Purkinje cell (primary cell): Measurements from ENCODE around the gene ALOX12B. TPM values are rescaled to one million over a fixed set of nuclear protein-coding genes. Genes with fewer than 3 reads are reported as not detected.

Source experiments
- polyA plus RNA-seq: library from polyadenylated mRNA; unstranded; fragments of >200 nt; fragmentation: Nextera tagmentation; gene quantifications from 2 replicates; pipeline ENCODE4 v1.2.1, GENCODE V29; 2014

Gene ALOX12B
- 1.2 TPM in 1 of 2 replicates, not detected in the other for polyA plus RNA-seq

DNA sequence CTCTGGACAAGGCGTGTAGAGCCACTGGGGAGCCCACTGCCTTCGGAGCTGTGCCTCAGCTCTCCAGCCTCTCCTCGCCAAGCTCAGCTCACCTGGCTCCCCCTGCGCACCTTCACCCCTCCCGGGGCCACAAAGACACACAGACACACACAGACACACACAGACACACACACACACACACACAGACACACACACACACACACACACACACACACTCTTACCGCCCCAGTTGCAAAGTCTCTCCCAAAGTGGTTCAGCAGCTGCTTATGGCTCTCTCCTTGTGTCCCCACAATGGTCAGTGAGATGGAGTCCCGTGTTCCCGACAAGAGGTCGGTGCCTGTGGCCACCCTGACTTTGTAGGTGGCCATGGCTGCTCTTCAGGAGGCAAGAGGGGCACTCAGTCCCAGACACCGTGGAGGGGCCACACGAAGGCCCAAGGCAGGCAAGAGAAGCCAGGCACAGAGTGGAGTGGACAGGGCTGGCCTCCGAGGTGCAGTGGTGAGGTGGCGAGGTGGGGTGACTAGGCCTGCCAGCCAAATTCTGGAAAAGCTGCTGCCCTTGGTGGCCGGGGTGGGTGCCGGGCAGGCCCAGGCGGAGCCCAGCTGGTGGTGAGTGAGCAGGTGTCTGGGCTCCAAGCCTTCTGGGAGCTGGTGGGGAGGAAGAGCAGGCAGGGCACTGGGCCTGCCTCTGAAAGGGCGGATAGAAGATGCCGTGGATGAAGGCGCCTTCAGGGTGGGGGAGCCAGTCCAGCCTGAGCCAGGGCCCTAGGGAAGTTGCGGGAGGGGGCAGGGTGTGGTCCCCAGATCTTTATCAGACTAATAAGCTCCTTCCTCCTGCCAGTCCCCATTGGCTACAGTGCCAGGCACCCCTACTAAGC lies at the start of gene ALOX12B:
Gene ALOX12B (minus strand): TSS at position 642 of the 877 bp plus-strand sequence. CDS start 274 bp downstream, at position 368.

DNA sequence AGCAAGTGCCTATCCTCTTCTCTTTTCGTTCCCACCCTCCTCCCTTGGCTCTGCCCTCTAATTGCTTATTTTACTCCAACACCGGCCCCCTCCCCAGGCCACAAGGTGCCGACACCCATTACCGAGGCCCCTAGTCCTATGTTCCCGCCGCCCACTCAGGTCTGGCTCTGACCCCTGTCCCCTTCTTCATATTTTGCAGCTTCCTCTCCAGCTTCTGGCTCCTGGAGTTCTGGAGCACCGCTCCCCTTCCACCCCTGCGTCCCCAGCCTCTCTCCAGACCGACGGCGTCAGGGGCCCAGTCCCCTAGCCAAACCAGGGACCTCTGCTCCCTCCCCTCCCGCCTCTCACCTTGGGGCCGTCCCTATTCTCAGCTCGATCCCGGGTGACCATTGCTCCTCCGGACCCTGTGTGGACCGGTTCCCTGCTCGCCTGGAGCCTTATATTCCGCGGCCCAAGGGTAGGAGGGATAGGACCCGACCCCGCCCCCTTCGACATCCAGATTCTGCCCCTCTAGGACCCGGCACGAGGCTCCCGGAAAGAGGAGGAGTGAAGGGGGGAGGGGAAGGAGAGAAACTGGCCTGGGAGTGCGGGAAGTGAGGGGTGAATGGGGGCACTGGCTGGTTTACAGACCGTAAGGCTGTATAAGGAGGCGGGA lies 36.3 kb upstream of the ALOX12B start, which contains the start of gene HES7:
Gene HES7 (minus strand): TSS at position 412 of the 655 bp plus-strand sequence. CDS start 22 bp downstream, at position 390.

DNA sequence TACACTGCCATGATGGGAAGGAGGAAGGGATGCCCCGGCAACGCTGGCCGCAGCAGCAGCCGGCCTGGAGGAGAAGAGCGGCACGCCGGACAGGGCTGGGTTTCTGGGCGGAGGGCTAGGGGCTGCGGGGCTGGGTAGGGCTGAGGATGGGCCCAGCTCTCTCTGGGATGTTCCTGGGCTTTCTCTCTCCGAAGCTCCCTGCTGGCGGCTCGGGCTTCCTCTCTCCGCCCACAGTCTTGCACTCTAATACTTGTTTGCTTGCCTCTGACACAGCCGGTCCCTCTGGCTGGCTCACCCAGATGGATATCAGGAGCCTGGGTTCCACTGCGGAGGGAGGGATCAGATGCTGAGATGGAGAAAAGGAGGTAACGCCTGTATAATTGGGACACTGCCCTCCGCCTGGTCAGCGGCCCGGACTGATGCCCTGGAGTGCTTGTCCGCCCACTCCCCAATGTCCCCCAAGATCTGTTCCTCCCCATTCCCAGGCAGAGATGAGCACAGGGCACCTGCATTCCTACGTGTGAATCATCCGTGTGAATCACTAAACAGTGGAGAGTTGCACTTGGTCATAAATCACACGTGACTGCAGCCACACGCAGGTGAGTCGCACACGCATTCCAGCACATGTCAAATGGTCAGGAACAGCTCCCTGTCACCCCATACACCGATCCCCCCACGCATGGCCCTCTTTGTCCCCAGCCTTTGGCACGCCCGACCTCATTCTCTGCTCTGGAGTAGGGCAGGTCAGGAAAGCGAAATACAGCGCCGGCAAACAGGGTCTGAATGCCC lies 30.7 kb upstream of the ALOX12B start, which contains the start of gene ALOXE3:
Gene ALOXE3 (minus strand): TSS at position 535 of the 789 bp plus-strand sequence. CDS start 524 bp downstream, at position 11.

DNA sequence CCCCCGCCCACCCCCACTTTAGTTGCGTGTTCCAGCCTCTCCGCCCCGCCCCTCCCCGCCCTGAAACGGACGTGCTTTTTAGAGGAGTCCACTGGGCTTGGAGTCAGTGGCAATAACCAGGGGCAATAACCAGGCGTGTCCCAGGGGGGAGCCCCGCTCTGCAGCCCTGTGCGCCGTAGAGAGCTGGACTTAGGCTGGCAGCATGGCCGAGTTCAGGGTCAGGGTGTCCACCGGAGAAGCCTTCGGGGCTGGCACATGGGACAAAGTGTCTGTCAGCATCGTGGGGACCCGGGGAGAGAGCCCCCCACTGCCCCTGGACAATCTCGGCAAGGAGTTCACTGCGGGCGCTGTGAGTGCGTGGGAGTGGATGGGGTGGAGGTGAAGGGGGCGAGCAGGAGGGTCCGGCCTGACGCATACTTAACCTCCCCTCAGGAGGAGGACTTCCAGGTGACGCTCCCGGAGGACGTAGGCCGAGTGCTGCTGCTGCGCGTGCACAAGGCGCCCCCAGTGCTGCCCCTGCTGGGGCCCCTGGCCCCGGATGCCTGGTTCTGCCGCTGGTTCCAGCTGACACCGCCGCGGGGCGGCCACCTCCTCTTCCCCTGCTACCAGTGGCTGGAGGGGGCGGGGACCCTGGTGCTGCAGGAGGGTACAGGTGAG lies 48.4 kb downstream of the ALOX12B start, which contains the start of gene ALOX15B:
Gene ALOX15B (plus strand): TSS at position 106 of the 657 bp plus-strand sequence. CDS start 97 bp downstream, at position 203.

Other genes with a start within 250 kb of the ALOX12B start
- 0.30 TPM in 1 of 2 replicates, not detected in the other for gene TMEM88, start 232.7 kb downstream of the ALOX12B start, polyA plus RNA-seq
- gene NAA38, start 230.2 kb downstream of the ALOX12B start, polyA plus RNA-seq, result 349 and 437 TPM in 2 replicates
- gene CYB5D1, start 229.7 kb downstream of the ALOX12B start, polyA plus RNA-seq, result 3.8 and 6.4 TPM in 2 replicates
- 4.2 and 5.0 TPM in 2 replicates for gene CHD3, start 198.9 kb downstream of the ALOX12B start, polyA plus RNA-seq
- gene RNF227, start 171.4 kb downstream of the ALOX12B start, polyA plus RNA-seq, result 0.75 and 0.94 TPM in 2 replicates
- 0.58 TPM in 1 of 2 replicates, not detected in the other for gene KCNAB3, start 157.9 kb downstream of the ALOX12B start, polyA plus RNA-seq
- gene TRAPPC1, start 155.8 kb downstream of the ALOX12B start, polyA plus RNA-seq, result 321 and 349 TPM in 2 replicates
- gene CNTROB, start 155.5 kb downstream of the ALOX12B start, polyA plus RNA-seq, result 0.53 and 3.7 TPM in 2 replicates
- gene GUCY2D, start 85.1 kb downstream of the ALOX12B start, polyA plus RNA-seq, result not detected in 2 replicates
- not detected in 2 replicates for gene ALOX15B, start 48.7 kb downstream of the ALOX12B start, polyA plus RNA-seq
- gene ALOXE3, start 30.8 kb upstream of the ALOX12B start, polyA plus RNA-seq, result not detected in 2 replicates
- not detected in 2 replicates for gene HES7, start 36.4 kb upstream of the ALOX12B start, polyA plus RNA-seq
- gene PER1, start 64.7 kb upstream of the ALOX12B start, polyA plus RNA-seq, result 0.32 and 0.97 TPM in 2 replicates
- 221 and 250 TPM in 2 replicates for gene VAMP2, start 75.2 kb upstream of the ALOX12B start, polyA plus RNA-seq
- 3.1 and 12.4 TPM in 2 replicates for gene TMEM107, start 88.7 kb upstream of the ALOX12B start, polyA plus RNA-seq
- 0.74 TPM in 1 of 2 replicates, not detected in the other for gene BORCS6, start 102.5 kb upstream of the ALOX12B start, polyA plus RNA-seq
- 0.82 TPM in 1 of 2 replicates, not detected in the other for gene AURKB, start 122.9 kb upstream of the ALOX12B start, polyA plus RNA-seq
- 0.35 and 5.6 TPM in 2 replicates for gene CTC1, start 160.3 kb upstream of the ALOX12B start, polyA plus RNA-seq
- gene PFAS, start 161.6 kb upstream of the ALOX12B start, polyA plus RNA-seq, result 4.5 and 5.7 TPM in 2 replicates
- gene RANGRF, start 201.0 kb upstream of the ALOX12B start, polyA plus RNA-seq, result 89.6 and 95.5 TPM in 2 replicates
- gene SLC25A35, start 207.7 kb upstream of the ALOX12B start, polyA plus RNA-seq, result 1.9 TPM in 1 of 2 replicates, not detected in the other
- 0.60 TPM in 1 of 2 replicates, not detected in the other for gene ARHGEF15, start 222.5 kb upstream of the ALOX12B start, polyA plus RNA-seq